ENCODE results near the gene PCNP. TPM values are rescaled to one million over a fixed set of nuclear protein-coding genes. Genes with fewer than 3 reads are reported as not detected.

Gene PCNP
- total and polyA plus RNA-seq, 2 donors (not counting 3 experiments of a cell fraction or from before 2014, with no cell fraction given), result 22.7 to 137 TPM

DNA sequence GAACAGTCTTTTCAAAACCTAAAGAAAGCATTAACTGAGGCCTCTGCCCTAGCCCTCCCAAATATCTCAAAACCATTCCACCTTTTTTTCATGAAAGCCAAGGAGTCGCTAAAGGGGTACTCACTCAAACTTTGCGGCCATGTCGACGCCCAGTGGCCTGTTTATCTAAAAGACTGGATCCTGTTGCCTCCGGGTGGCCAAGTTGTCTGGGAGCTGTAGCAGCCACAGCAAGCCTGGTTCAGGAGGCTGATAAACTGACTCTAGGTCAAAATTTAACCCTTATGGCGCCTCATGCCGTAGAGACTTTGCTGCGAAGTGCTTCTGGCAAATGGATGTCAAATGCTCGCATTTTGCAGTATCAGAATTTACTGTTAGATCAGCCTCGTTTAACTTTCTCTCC is 63.5 kb downstream of the PCNP start:
- intact Hi-C loops (cut with micrococcal nuclease), result loop anchor here (2.0 to 10.0 kb wide), 3 partner anchors 255 to 1173 kb away; no protein-coding TSS in a partner anchor
- no peak for DNase-seq (ENCODE audit: low read depth, low spot score)
- Histone ChIP-seq H3K4me2 (ENCODE audit: insufficient read depth, low read length) (no peak overlapping the region), H3K9me3 (replicated peaks; ENCODE audit: control insufficient read depth, insufficient read depth, low read length) (no peaks in the 10 kb centered on the region), H4K20me1 (replicated peaks; ENCODE audit: control insufficient read depth, extremely low read depth, insufficient read depth, low read length) (no peaks in the 10 kb centered on the region), H2AFZ (ENCODE audit: low read depth, low read length) (no peak overlapping the region), H3K79me2 (ENCODE audit: control insufficient read depth, insufficient read depth, low read length) (no peaks in the 10 kb centered on the region), H3K9me1 (replicated peaks; ENCODE audit: control insufficient read depth, extremely low read depth, insufficient read depth, low read length) (no peaks in the 10 kb centered on the region), H3K9ac (replicated peaks; ENCODE audit: extremely low read depth, insufficient read depth, low read length) (no peak overlapping the region), H3K36me3 (ENCODE audit: control insufficient read depth in 2 of 2, extremely low read depth in 1 of 2, insufficient read depth in 2 of 2, low read length in 2 of 2) (no peaks in the 10 kb centered on the region), H3K4me3 (replicated peaks in 1 of 3; ENCODE audit: insufficient read depth in 1 of 3, low read depth in 1 of 3, low read length in 3 of 3) (no peak overlapping the region), H3K4me1 (ENCODE audit: control insufficient read depth, extremely low read depth, insufficient read depth, low read length) (no peaks in the 10 kb centered on the region), H3K27ac (ENCODE audit: insufficient read depth, low read depth, low read length) (no peak overlapping the region), H3K27me3 (ENCODE audit: control insufficient read depth in 2 of 2, insufficient read depth in 2 of 2, low read length in 2 of 2) (no peaks in the 10 kb centered on the region)
- FAIRE-seq, result no peak
- POLR2A ChIA-PET, result no interaction called here
- BruUV-seq (replicated peaks), result no TSS peak
- dilution Hi-C loops (cut with MboI; ENCODE audit: extremely low pct_ligation_motif_present, low sequenced_read_pairs), result no loop called here
- TF ChIP-seq GATA2 (IDR thresholded peaks at IDR 0.05; ENCODE audit: insufficient read depth, insufficient read length, low read depth, low read length) (no peak), EZH2 (IDR thresholded peaks at IDR 0.05; ENCODE audit: borderline replicate concordance, low read depth, low read length, severe bottlenecking) (no peak), FOS (IDR thresholded peaks at IDR 0.05; ENCODE audit: borderline replicate concordance, insufficient read depth, low read length) (no peak), MAX (IDR thresholded peaks at IDR 0.05; ENCODE audit: insufficient read depth, insufficient read length) (no peak), JUN (IDR thresholded peaks at IDR 0.05; ENCODE audit: borderline replicate concordance, insufficient read depth, insufficient read length, low read depth) (no peak), POLR2AphosphoS5 (IDR thresholded peaks at IDR 0.05; ENCODE audit: insufficient read depth, low read depth, low read length) (no peak), CTCF (IDR thresholded peaks at IDR 0.05; ENCODE audit: extremely low read depth in 1 of 2, insufficient read depth in 1 of 2, low read depth in 1 of 2, low read length in 2 of 2) (no peak), POLR2A (IDR thresholded peaks at IDR 0.05; ENCODE audit: low read depth, low read length) (no peak), MYC (IDR thresholded peaks at IDR 0.05; ENCODE audit: low read depth, low read length) (no peak)
- CTCF ChIA-PET, result interaction anchor here (1.2 to 2.5 kb wide), 3 partner anchors 64 to 1175 kb away, joined by 3 to 6 read pairs (median 6); partner anchors contain the start of gene PCNP
